HUES64 (cell line): Measurements from ENCODE around the gene GLIPR1L1.

Source experiments
- H3K27ac ChIP-seq: 2 replicates; pipeline ENCODE4 v1.7.0; 2013; ENCODE audit warnings: low read depth, low read length, inconsistent platforms
- H3K27me3 ChIP-seq: 2 replicates; pipeline ENCODE4 v1.6.1; 2013; ENCODE audit warnings: mild to moderate bottlenecking, low read length; ENCODE audit not compliant: insufficient read depth
- H3K36me3 ChIP-seq: 2 replicates; pipeline ENCODE4 v1.6.1; 2013; ENCODE audit warnings: mild to moderate bottlenecking, low read length; ENCODE audit not compliant: insufficient read depth
- H3K4me1 ChIP-seq: 2 replicates; pipeline ENCODE4 v1.6.1; 2013; ENCODE audit warnings: mild to moderate bottlenecking, low read length, moderate library complexity; ENCODE audit not compliant: insufficient read depth
- H3K4me3 ChIP-seq: 2 replicates; pipeline ENCODE4 v1.5.1; 2013; ENCODE audit warnings: mild to moderate bottlenecking, low read length, moderate library complexity
- H3K9ac ChIP-seq: 2 replicates; pipeline ENCODE4 v1.6.1; 2013; ENCODE audit warnings: mild to moderate bottlenecking, low read depth, low read length
- H3K9me3 ChIP-seq: 2 replicates; pipeline ENCODE4 v1.6.1; 2013; ENCODE audit warnings: low read depth, low read length; ENCODE audit not compliant: insufficient read depth
- WGBS: fragments of 150-250, 120-280 bp; methylation state at CpG from one replicate; pipeline ENCODE4 v1.1.7; 2013; ENCODE audit warnings: missing lambda C conversion rate; 5-methylcytosine and 5-hydroxymethylcytosine counted together

The GLIPR1L1 gene

DNA sequence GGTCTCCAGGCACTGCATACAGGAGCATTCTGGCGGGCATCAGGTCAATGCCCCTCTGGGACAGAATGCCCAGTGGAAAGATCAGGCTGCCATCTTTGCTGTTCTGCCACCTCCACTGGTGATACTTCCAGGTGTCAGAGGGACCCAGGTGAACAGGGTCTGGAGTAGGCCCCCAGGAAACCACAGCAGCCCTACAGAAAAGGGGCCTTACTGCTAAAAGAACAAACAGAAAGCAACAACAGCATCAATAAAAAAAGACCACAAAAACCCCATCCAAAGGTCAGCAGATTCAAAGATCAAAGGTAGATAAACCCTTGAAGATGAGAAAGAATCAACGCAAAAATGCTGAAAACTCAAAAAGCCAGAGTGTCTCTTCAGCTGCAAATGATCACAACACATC lies 15.9 kb downstream of the GLIPR1L1 start:
- no peaks in the 10 kb centered on the region for H3K27me3 ChIP-seq
- no peaks in the 10 kb centered on the region for H3K36me3 ChIP-seq
- no peak overlapping the region for H3K9ac ChIP-seq
- no peak overlapping the region for H3K27ac ChIP-seq
- no peak overlapping the region for H3K4me3 ChIP-seq
- WGBS: 96% methylated on average over 2 of the region's 2 CpGs
- H3K9me3 ChIP-seq: peaks cover 7% of the 10 kb centered on the region
- H3K4me1 ChIP-seq: no peaks in the 10 kb centered on the region; the same call in 1 of the 2 replicates

DNA sequence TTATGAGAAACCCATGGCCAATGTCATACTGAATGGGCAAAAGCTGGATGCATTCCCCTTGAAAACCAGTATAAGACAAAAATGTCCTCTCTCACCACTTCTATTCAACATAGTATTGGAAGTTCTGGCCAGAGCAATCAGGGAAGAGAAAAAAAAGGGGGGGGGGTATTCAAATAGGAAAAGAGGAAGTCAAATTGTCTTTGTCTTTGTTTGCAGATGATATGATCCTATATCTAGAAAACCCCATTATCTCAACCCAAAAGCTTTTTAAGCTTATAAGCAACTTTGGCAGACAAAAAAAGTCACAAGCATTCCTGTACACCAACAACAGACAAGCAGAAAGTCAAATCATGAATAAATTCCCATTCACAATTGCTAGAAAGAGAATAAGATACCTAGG lies 19.5 kb downstream of the GLIPR1L1 start:
- Histone ChIP-seq H3K9me3 (peaks cover 13% of the 10 kb centered on the region), H3K36me3 (no peaks in the 10 kb centered on the region), H3K27me3 (no peaks in the 10 kb centered on the region), H3K4me3 (no peak overlapping the region), H3K4me1 (no peaks in the 10 kb centered on the region), H3K9ac (no peak overlapping the region), H3K27ac (no peak overlapping the region)

DNA sequence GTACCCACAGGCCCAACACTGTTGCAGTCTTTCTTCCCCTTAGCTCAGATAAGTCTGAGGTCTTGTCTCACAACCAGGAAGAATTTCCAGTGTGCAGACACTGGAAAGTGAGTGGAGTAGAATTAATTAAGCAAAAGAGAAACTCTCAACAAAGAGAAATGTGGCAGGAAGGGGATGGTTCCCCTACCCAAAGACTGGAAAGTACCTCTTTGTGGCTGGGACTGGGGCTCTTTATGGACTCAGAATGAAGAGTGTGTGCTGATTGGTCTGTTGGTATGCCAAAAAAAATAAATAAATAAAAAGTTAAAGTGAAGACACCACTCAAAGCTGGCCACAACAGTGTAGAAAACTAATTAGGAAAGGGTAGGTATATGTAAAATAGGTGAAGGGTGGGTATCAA lies 26.4 kb downstream of the GLIPR1L1 start:
- Histone ChIP-seq H3K9me3 (peaks cover under 1% of the 10 kb centered on the region; the same call in 1 of the 2 replicates), H3K4me1 (peaks cover 13% of the 10 kb centered on the region), H3K27ac (no peak overlapping the region)

DNA sequence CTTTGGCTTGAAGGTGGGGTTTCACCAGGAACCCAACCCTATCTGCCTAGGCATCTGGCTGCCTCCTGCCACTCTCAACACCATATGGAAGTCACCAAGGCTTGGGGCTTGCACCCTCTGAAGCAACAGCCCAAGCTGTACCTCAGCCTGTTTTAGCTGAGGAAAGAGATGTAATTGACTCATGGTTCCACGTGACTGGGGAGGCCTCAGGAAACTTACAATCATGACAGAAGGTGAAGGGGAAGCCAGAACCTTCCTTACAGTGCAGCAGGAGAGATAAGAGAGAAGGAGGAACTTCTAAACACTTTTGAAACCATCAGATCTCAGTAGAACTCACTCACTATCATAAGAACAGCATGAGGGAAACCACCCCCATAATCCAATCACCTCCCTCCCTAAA lies 26.9 kb downstream of the GLIPR1L1 start:
- no peak overlapping the region for H3K27ac ChIP-seq
- no peak overlapping the region for H3K4me3 ChIP-seq
- H3K4me1 ChIP-seq: peaks cover 18% of the 10 kb centered on the region
- no peaks in the 10 kb centered on the region; the same call in 1 of the 2 replicates for H3K9me3 ChIP-seq
- H3K9ac ChIP-seq: no peak overlapping the region
- H3K36me3 ChIP-seq: no peaks in the 10 kb centered on the region
- no peaks in the 10 kb centered on the region for H3K27me3 ChIP-seq
- 89% methylated on average over 1 of the region's 1 CpG for WGBS

More for the DNA sequence above, 26.4 kb downstream of the GLIPR1L1 start:
- no peak overlapping the region for H3K4me3 ChIP-seq
- no peaks in the 10 kb centered on the region for H3K27me3 ChIP-seq
- no peak overlapping the region for H3K9ac ChIP-seq
- no peaks in the 10 kb centered on the region for H3K36me3 ChIP-seq

DNA sequence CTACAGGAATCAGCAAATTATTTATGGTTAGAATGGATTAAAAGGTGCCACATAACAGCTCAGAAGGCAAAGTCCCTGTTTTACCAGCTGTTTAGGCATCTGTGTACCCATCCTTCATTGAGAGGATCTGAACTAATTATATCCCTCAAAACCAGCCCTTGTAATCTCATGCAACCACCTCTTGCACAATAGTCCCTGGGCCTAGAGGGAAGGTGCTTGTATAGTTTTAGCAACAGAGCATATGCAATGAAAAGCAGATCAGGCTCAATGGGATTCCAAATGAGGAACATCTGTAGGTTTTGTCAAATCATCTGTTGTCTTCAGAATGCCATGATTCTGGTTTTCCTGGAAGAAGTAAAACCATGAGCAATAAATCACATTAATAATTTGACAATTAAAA lies 30.4 kb downstream of the GLIPR1L1 start:
- Histone ChIP-seq H3K4me1 (peaks cover 40% of the 10 kb centered on the region), H3K27me3 (no peaks in the 10 kb centered on the region), H3K9ac (no peak overlapping the region), H3K4me3 (no peak overlapping the region), H3K9me3 (no peaks in the 10 kb centered on the region; the same call in 1 of the 2 replicates), H3K27ac (0 out of 2 replicates have a peak overlapping the region, but pooled peaks have one; percentile 5), H3K36me3 (no peaks in the 10 kb centered on the region)

DNA sequence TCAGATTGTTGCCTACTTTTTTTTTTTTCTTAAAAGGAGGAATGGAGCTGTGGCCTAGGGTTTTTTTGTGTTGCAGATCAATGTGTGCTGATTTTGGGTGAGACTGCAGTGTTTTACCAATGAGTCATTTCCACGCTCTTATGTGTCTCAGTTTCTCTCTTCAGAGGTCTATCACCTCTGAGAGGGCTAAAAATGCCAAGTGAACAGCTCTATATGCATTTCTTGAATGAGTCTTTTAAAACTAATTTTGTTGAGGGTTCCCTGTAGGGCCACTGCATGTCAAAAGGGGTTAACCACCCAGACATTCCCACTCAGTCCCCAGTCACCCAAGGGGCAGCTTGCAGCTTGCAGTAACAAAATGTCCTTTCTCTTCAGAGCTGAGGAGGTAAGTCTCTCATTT lies 32.2 kb downstream of the GLIPR1L1 start:
- H3K4me3 ChIP-seq: peak overlapping the region; percentile 55

DNA sequence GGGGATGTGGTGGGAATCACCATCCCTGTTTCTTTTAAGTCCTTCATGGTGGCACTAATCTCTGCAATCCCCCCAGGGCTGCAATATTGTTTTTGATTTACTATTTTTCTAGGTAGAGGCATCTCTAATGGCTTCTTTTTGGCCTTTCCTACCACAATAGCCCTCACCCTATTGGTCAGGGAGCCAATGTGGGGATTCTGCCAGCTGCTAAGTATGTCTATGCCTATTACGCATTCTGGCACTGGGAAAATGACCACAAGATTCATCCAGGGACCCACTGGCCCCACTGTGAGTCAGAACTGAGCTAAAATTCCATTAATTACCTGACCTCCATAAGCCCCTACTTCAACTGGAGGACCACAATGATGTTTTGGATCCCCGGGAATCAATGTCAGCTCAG lies 40.5 kb downstream of the GLIPR1L1 start:
- peaks cover 16% of the 10 kb centered on the region; the same call in 1 of the 2 replicates for H3K36me3 ChIP-seq
- H3K4me3 ChIP-seq: no peak overlapping the region
- 98% methylated on average over 2 of the region's 2 CpGs for WGBS
- H3K27ac ChIP-seq: no peak overlapping the region
- peaks cover 5% of the 10 kb centered on the region; the same call in 1 of the 2 replicates for H3K4me1 ChIP-seq
- no peak overlapping the region for H3K9ac ChIP-seq
- no peaks in the 10 kb centered on the region for H3K27me3 ChIP-seq
- H3K9me3 ChIP-seq: no peaks in the 10 kb centered on the region

More for the DNA sequence above, 32.2 kb downstream of the GLIPR1L1 start:
- Histone ChIP-seq H3K36me3 (peaks cover 15% of the 10 kb centered on the region; the same call in 1 of the 2 replicates), H3K27ac (peak overlapping the region; percentile 82; the same call in 1 of the 2 replicates), H3K4me1 (peaks cover 40% of the 10 kb centered on the region), H3K9me3 (no peaks in the 10 kb centered on the region), H3K9ac (peak overlapping the region; percentile 43; the same call in 1 of the 2 replicates), H3K27me3 (no peaks in the 10 kb centered on the region)
- 46% methylated on average over 1 of the region's 1 CpG for WGBS

DNA sequence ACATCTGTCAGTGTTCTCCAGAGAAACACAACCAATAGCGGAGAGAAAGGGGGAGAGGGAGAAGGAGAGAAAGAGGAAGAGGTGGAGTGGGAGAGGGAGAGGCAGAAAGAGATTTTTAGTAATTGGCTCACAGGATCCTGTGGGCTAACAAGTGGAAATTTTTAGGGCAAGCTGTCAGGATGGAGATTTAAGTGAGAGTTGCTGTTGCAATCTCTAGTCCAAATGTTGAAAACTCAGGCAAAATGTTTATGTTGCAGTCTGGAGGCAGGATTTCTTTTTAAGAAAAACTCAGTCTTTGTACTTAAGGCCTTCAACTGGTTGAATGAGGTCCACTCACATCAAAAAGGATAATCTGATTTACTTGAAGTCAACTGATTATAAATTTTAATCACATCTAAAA lies 43.9 kb downstream of the GLIPR1L1 start:
- no peak overlapping the region for H3K9ac ChIP-seq
- no peaks in the 10 kb centered on the region for H3K27me3 ChIP-seq
- no peaks in the 10 kb centered on the region for H3K9me3 ChIP-seq
- H3K36me3 ChIP-seq: no peaks in the 10 kb centered on the region
- H3K4me3 ChIP-seq: no peak overlapping the region
- 91% methylated on average over 1 of the region's 1 CpG for WGBS
- H3K27ac ChIP-seq: no peak overlapping the region
- peaks cover 5% of the 10 kb centered on the region; the same call in 1 of the 2 replicates for H3K4me1 ChIP-seq

DNA sequence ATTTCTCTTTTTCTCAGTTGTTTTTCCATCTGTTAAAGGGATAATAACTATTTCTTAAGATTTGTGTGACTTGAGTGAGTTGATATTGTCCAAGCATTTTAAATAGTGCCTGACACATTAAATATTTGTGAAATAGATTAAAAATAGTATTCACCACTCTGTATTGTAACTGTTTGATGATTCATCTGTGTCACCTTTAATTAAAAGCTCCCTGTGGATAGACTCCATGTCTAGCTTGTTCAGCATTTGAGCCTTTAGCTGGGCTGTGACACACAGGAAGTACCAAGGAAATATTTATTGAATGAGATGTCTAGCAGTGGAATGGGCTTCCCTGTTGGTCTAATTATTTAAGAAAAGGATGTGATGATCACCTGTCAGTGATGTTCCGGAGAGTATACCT lies 54.6 kb downstream of the GLIPR1L1 start:
- 100% methylated on average over 1 of the region's 1 CpG for WGBS
- Histone ChIP-seq H3K4me3 (no peak overlapping the region), H3K9ac (no peak overlapping the region), H3K4me1 (peaks cover 15% of the 10 kb centered on the region; the same call in 1 of the 2 replicates), H3K27ac (no peak overlapping the region), H3K36me3 (no peaks in the 10 kb centered on the region), H3K9me3 (no peaks in the 10 kb centered on the region), H3K27me3 (no peaks in the 10 kb centered on the region)

DNA sequence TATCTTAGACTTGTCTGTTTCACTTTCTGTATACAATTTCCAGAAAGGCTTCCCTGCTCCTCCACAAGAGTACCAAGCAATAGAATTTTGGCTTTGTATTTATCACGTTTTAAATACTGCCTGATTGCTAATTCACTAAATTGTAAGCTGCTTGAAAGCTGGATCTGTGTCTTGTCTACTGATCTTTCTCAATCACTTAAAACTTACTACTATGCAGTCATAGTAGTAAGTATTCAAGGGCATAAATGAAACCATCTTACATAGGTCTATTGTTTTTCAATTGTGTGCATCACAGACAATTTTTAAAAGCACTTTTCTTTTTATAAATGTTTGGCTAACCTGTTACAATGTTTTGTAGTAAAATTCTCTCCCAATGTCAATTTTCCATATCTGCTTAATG lies 55.2 kb downstream of the GLIPR1L1 start:
- no peak overlapping the region for H3K9ac ChIP-seq
- H3K4me3 ChIP-seq: no peak overlapping the region
- no peak overlapping the region for H3K27ac ChIP-seq
- H3K36me3 ChIP-seq: no peaks in the 10 kb centered on the region
- H3K9me3 ChIP-seq: no peaks in the 10 kb centered on the region
- H3K4me1 ChIP-seq: peaks cover 15% of the 10 kb centered on the region; the same call in 1 of the 2 replicates
- no peaks in the 10 kb centered on the region for H3K27me3 ChIP-seq
- WGBS: 86% methylated on average over 1 of the region's 1 CpG

DNA sequence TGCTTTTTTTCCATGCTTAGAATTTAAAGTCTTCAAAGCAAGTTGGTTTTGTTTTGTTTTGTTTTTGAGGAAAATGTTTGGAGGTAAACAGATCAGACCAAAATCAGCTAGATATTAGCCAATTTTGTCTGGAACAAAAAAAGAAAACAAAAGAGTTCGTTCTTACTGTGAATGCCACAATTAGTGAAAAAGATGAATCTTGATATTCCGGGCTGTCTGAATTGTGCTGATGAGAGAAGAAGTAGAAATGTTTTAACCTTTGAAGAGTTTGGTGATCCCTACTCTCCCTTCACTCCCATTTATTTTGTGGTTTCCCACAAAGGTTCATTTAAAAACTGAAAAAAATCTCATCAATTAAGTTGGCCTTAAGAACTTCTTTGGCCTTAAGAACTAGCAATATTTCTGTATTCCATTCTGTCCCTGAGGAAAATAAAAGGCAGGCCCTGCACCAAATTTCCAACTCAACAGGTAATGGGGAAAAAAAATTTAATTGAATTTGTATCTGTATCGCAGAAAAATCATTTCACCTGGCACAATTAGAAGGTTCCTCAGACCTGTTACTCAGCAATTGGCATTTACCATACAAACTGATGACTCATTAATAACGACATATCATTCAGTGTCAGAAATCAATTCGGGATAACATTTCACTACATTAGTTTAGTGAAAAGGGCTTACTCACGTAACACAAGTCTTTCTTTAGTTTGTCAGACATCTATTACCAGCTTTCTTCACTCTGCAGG lies 55.9 kb downstream of the GLIPR1L1 start:
- Histone ChIP-seq H3K9ac (peak overlapping the region; percentile 12; the same call in 1 of the 2 replicates), H3K4me1 (peaks cover 15% of the 10 kb centered on the region; the same call in 1 of the 2 replicates), H3K27me3 (no peaks in the 10 kb centered on the region), H3K27ac (no peak overlapping the region), H3K4me3 (peak overlapping the region; percentile 56), H3K9me3 (no peaks in the 10 kb centered on the region), H3K36me3 (no peaks in the 10 kb centered on the region)
- WGBS: 94% methylated on average over 6 of the region's 6 CpGs
